Left ventricle myocardium inferior (tissue), 1 donor: ENCODE measurements around the gene NCKAP5. TPM values are rescaled to one million over a fixed set of nuclear protein-coding genes. Genes with fewer than 3 reads are reported as not detected.

Source experiments
- DNase-seq: peaks from one replicate; pipeline ENCODE4 v3.0.0-alpha.2; 2020
- H3K27ac ChIP-seq: fragments of 200-600 bp; replicated peaks from 2 replicates; pipeline ENCODE4 v1.8.0; 2021
- H3K27me3 ChIP-seq: fragments of 200-600 bp; 2 replicates; pipeline ENCODE4 v1.8.0; 2021; ENCODE audit warnings: low read depth
- H3K36me3 ChIP-seq: fragments of 200-600 bp; 2 replicates; pipeline ENCODE4 v1.8.0; 2021
- H3K4me1 ChIP-seq: fragments of 200-600 bp; 2 replicates; pipeline ENCODE4 v1.8.0; 2021
- H3K4me3 ChIP-seq: fragments of 200-600 bp; 2 replicates; pipeline ENCODE4 v1.8.0; 2021; ENCODE audit warnings: mild to moderate bottlenecking, moderate library complexity
- H3K9me3 ChIP-seq: fragments of 200-600 bp; replicated peaks from 2 replicates; pipeline ENCODE4 v1.8.0; 2021
- intact Hi-C: fragments of 100-400 bp; cut with micrococcal nuclease; formaldehyde crosslinking; loops from one replicate; pipeline ENCODE4 v1.11.0; 2022
- total RNA-seq: library from RNA; stranded (reverse); fragmentation: NEBNext Ultra II Directional; extraction: Animal tissue kit (Norgen Biotek cat#: 25700); gene quantifications from one replicate; pipeline ENCODE4 v1.2.1, GENCODE V29; 2021
- TF ChIP-seq, protein P1 (sequence below): fragments of 200-600 bp; IDR thresholded peaks from 2 replicates; pipeline ENCODE4 v1.8.0; 2021; ENCODE audit warnings: antibody characterized with exemption, mild to moderate bottlenecking, borderline replicate concordance
- donor health status: DM: no; HTN: yes; CAD: no; lungs with severe emphysema.

The NCKAP5 gene
- total RNA-seq, 1 donor from 2014 or later: 6.0 TPM

- intact Hi-C loops: no loop called here
These were observed 149.6 kb downstream of the NCKAP5 start for GRCh38 chr2:133418671-133419070.

GRCh38 chr2:133418021-133418420 lies 150.2 kb downstream of the NCKAP5 start:
- intact Hi-C loops: no loop called here
- TF ChIP-seq, protein P1, sequence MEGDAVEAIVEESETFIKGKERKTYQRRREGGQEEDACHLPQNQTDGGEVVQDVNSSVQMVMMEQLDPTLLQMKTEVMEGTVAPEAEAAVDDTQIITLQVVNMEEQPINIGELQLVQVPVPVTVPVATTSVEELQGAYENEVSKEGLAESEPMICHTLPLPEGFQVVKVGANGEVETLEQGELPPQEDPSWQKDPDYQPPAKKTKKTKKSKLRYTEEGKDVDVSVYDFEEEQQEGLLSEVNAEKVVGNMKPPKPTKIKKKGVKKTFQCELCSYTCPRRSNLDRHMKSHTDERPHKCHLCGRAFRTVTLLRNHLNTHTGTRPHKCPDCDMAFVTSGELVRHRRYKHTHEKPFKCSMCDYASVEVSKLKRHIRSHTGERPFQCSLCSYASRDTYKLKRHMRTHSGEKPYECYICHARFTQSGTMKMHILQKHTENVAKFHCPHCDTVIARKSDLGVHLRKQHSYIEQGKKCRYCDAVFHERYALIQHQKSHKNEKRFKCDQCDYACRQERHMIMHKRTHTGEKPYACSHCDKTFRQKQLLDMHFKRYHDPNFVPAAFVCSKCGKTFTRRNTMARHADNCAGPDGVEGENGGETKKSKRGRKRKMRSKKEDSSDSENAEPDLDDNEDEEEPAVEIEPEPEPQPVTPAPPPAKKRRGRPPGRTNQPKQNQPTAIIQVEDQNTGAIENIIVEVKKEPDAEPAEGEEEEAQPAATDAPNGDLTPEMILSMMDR: no peak
- no peaks in the 10 kb centered on the region for H3K27me3 ChIP-seq
- H3K27ac ChIP-seq: no peak overlapping the region
- no peak for DNase-seq
- H3K36me3 ChIP-seq: no peaks in the 10 kb centered on the region
- no peak overlapping the region for H3K4me3 ChIP-seq
- no peaks in the 10 kb centered on the region for H3K9me3 ChIP-seq
- peaks cover 53% of the 10 kb centered on the region for H3K4me1 ChIP-seq

More at GRCh38 chr2:133418671-133419070, 149.6 kb downstream of the NCKAP5 start:
- Histone ChIP-seq H3K27ac (no peak overlapping the region), H3K36me3 (no peaks in the 10 kb centered on the region), H3K4me3 (no peak overlapping the region), H3K9me3 (no peaks in the 10 kb centered on the region), H3K4me1 (peaks cover 54% of the 10 kb centered on the region), H3K27me3 (no peaks in the 10 kb centered on the region)
- TF ChIP-seq, protein P1: no peak
- no peak for DNase-seq

DNA sequence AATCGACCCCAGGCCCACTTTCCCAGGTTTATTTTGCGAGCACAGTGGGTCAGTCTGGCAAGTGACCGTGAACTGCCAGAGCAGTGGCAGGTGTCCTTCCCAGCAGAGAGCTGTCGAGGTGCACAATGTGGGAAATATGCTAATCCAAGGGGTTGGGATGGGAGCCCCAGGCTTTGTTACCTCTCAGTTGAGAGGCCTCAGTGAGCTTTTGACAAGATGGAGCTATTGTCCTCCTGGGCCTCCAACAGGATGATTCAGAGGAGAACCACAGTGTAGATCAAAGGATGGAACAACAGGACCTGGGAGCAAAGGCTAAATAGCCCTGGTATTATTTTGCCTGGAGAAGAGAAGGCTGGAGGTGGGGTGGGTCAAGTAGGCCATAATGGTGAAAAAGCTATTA lies 150.8 kb downstream of the NCKAP5 start:
- Histone ChIP-seq H3K36me3 (no peaks in the 10 kb centered on the region), H3K9me3 (no peaks in the 10 kb centered on the region), H3K4me3 (no peak overlapping the region), H3K27me3 (no peaks in the 10 kb centered on the region), H3K4me1 (peaks cover 47% of the 10 kb centered on the region), H3K27ac (no peak overlapping the region)
- DNase-seq: no peak
- intact Hi-C loops: no loop called here
- TF ChIP-seq, protein P1: no peak

DNA sequence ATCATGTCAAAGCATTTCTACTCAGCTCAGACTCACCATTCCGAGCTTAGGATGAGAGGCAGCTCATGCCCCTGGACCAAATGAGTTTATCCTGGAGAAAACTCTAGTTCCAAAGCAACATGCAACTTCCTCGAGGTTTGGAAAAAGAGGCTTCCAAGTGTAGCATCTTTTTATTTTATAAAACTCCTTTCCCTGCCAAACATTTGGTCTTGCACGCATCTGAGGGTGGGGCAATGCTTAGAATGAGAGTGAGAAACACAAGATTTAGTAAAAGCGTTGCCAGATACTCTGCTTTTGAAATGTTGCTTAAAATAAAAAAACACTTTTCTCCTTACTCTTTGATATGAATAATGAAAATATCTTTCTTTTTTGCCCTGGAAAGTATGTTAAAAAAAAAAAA lies 151.5 kb downstream of the NCKAP5 start:
- intact Hi-C loops: no loop called here
- TF ChIP-seq, protein P1: no peak

GRCh38 chr2:133416146-133416545 lies 152.1 kb downstream of the NCKAP5 start:
- H3K9me3 ChIP-seq: no peaks in the 10 kb centered on the region
- intact Hi-C loops: no loop called here
- H3K36me3 ChIP-seq: no peaks in the 10 kb centered on the region
- TF ChIP-seq, protein P1: no peak
- no peak overlapping the region for H3K27ac ChIP-seq
- no peak for DNase-seq
- H3K27me3 ChIP-seq: no peaks in the 10 kb centered on the region
- H3K4me3 ChIP-seq: no peak overlapping the region
- H3K4me1 ChIP-seq: peaks cover 36% of the 10 kb centered on the region

More for the DNA sequence above, 151.5 kb downstream of the NCKAP5 start:
- no peaks in the 10 kb centered on the region for H3K36me3 ChIP-seq
- H3K27me3 ChIP-seq: no peaks in the 10 kb centered on the region
- no peak for DNase-seq
- H3K9me3 ChIP-seq: no peaks in the 10 kb centered on the region
- H3K4me1 ChIP-seq: peaks cover 40% of the 10 kb centered on the region
- no peak overlapping the region for H3K4me3 ChIP-seq
- no peak overlapping the region for H3K27ac ChIP-seq
